Left cardiac atrium (tissue), 4 donors: ENCODE measurements around the gene SPATA20. TPM values are rescaled to one million over a fixed set of nuclear protein-coding genes. Genes with fewer than 3 reads are reported as not detected.
A peak's percentile ranks its signal among the peaks of the same experiment; 100 is the strongest.

Source experiments
- ATAC-seq, 2 donors: fragments of 200-7000 bp; cut with Tn5 transposase; one replicate each; pipeline ENCODE4 v1.9.1; 2020; ENCODE audit warnings: mild to moderate bottlenecking in 2 of 2, moderate library complexity in 2 of 2
- DNase-seq: peaks from one replicate; pipeline ENCODE4 v3.0.0-alpha.2; 2020
- intact Hi-C, 2 donors: fragments of 100-400 bp; cut with DNase I; formaldehyde crosslinking; loops; one replicate each; pipeline versions ENCODE4 v1.14.1 to v1.15.1; 2022 to 2023
- total RNA-seq, 2 donors: library from RNA; stranded (reverse); fragmentation: NEBNext Ultra II Directional; extraction: Animal tissue kit (Norgen Biotek cat#: 25700); gene quantifications; one replicate each; pipeline ENCODE4 v1.2.1, GENCODE V29; 2021
- donor health status: DM: no; HTN: yes; CAD: no.
- donor health status: DM: no; HTN: yes; CAD: no; lungs with severe emphysema.
- donor health status: DM: yes; HTN: yes; CAD: no.
- donor health status: Dilated cardiomyopathy.

Gene SPATA20
- total RNA-seq, 2 donors from 2014 or later, result 41.0 to 41.1 TPM

DNA sequence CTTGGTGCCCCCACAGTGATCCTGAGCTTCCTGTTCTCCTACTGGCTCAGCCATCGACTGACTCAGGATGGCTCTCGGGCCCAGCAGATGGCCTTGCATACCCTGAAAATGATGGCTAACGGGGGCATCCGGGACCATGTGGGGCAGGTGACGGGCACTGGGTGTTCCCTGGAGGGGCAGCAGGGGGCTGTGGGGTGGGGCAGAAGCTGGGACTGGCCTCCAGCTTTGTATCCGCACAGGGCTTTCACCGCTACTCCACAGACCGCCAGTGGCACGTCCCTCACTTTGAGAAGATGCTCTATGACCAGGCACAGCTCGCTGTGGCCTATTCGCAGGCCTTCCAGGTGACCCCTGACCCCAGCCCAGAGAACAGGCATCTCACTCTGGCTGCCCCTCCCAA is 3.0 kb downstream of the SPATA20 start:
- ATAC-seq (no peak), DNase-seq (no peak)
- intact Hi-C loops, result loop anchor here (1.0 to 10.0 kb wide), 9 partner anchors 62 to 405 kb away; no protein-coding TSS in a partner anchor

DNA sequence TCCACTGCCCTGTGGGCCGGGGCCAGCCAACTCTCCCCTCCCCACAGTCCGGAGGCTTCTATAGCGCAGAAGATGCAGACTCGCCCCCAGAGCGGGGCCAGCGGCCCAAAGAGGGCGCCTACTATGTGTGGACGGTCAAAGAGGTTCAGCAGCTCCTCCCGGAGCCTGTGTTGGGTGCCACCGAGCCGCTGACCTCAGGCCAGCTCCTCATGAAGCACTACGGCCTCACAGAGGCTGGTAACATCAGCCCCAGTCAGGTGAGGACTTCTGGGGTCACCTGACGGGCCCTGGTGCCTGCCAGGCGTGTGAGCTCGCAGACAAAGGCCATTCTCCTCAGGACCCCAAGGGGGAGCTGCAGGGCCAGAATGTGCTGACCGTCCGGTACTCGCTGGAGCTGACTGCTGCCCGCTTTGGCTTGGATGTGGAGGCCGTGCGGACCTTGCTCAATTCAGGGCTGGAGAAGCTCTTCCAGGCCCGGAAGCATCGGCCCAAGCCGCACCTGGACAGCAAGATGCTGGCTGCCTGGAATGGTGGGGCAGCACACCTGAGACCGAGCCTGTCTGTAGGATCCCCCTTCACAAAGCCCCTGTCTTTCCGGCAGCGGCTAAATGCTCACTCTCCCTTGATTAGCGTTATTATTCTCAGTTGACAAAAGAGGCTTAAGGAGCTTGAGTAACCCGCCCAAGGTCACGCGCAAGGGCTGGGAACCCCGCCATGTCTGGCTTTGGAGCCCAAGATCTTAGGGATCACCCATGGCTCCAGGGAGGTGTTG is 3.9 kb downstream of the SPATA20 start:
- ATAC-seq (peak; percentile 64 to 72), DNase-seq (peak; percentile 87)
- intact Hi-C loops, result loop anchor here in 1 of 2 donors (1.0 to 5.0 kb wide), 2 partner anchors 61 to 75 kb away; no protein-coding TSS in a partner anchor

DNA sequence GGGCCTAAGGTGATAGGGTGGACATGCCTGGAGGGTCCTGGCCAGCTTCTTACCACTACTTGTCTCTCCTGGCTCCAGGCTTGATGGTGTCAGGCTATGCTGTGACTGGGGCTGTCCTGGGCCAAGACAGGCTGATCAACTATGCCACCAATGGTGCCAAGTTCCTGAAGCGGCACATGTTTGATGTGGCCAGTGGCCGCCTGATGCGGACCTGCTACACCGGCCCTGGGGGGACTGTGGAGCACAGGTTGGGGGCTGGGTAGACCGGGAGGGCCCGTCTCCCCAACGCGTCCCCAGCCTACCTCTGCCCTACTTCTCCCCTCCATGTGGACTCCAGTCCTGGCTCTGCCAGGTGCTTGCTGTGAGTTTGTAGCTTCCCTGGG is 4.5 kb downstream of the SPATA20 start:
- intact Hi-C loops, result loop anchor here in 1 of 2 donors (5.0 kb wide), 1 partner anchor 61 kb away; no protein-coding TSS in a partner anchor
- no peak for DNase-seq
- ATAC-seq, result no peak

GRCh38 chr17:50551884-50552283 is 4.9 kb downstream of the SPATA20 start:
- no peak for ATAC-seq
- intact Hi-C loops, result loop anchor here in 1 of 2 donors (5.0 kb wide), 1 partner anchor 60 kb away; no protein-coding TSS in a partner anchor
- DNase-seq, result no peak

DNA sequence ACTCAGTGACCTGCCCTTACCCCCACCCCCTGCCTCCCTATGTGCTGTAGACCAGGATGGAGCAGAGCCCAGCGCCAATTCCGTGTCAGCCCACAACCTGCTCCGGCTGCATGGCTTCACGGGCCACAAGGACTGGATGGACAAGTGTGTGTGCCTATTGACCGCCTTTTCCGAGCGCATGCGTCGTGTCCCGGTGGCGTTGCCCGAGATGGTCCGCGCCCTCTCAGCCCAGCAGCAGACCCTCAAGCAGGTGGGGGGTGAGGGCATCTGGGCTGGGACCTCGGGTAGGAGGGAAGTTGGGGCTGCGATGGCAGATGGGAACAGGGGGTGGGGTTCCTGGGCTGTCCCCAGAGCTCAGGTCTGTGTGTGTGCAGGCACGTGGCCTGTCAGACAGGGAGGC is 7.2 kb downstream of the SPATA20 start:
- intact Hi-C loops, result loop anchor here in 1 of 2 donors (5.0 kb wide), 1 partner anchor 58 kb away; no protein-coding TSS in a partner anchor
- DNase-seq (no peak), ATAC-seq (no peak)

DNA sequence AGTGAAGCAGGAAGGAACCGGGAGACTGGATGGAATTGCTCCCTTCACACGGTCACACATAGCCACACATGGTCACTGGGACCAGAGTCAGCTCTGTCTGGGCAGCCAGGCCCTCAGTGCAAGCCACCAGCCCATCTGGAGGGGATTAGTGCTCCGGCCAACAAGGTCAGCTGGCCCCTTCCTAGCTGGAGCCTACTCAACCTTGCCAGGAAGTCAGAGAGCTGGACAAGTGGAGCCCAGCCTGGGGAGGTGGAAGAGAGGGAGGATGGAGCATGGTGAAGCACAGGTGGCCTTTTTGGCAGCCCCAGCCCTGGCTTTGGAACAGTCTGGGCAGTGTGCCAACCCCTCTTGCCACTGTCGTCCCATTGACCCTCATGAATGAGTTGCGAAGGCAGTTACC is 9.8 kb downstream of the SPATA20 start:
- ATAC-seq (no peak), DNase-seq (peak; percentile 69)

DNA sequence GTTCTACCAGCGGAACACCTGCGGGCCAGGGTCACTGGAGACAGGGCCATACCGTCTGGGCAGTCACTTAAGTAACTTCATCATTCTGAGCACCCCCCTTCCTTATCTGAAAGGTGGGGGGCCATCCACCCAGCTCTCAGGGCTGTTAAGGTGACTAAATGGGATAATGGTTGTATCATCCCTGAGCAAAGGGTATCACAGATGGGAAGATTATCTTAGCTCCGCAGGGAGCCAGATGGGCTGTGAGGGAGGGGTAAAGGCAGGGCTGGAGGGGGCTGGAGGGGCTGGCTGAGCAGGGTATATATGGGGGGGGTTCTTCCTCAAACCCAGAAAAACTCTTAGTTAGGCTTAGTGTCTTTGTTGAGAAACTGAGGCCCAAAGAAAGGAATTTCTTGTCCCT is 10.7 kb downstream of the SPATA20 start:
- DNase-seq (no peak), ATAC-seq (no peak)
- intact Hi-C loops, result loop anchor here in 1 of 2 donors (5.0 kb wide), 1 partner anchor 40 kb away; no protein-coding TSS in a partner anchor

More for the DNA sequence above, 9.8 kb downstream of the SPATA20 start:
- intact Hi-C loops, result loop anchor here in 1 of 2 donors (5.0 kb wide), 1 partner anchor 40 kb away; no protein-coding TSS in a partner anchor

GRCh38 chr17:50558091-50558490 is 11.1 kb downstream of the SPATA20 start:
- intact Hi-C loops, result loop anchor here in 1 of 2 donors (5.0 kb wide), 1 partner anchor 39 kb away; no protein-coding TSS in a partner anchor
- ATAC-seq, result no peak
- no peak for DNase-seq

GRCh38 chr17:50558581-50558940 is 11.6 kb downstream of the SPATA20 start:
- no peak for DNase-seq
- intact Hi-C loops, result loop anchor here in 1 of 2 donors (5.0 kb wide), 1 partner anchor 39 kb away; no protein-coding TSS in a partner anchor
- ATAC-seq, result no peak

GRCh38 chr17:50558941-50559614 is 12.1 kb downstream of the SPATA20 start:
- no peak for DNase-seq
- ATAC-seq, result no peak
- intact Hi-C loops, result loop anchor here in 1 of 2 donors (5.0 kb wide), 1 partner anchor 38 kb away; no protein-coding TSS in a partner anchor

- ATAC-seq (peak; percentile 41 to 69), DNase-seq (peak; percentile 76)
- intact Hi-C loops, result loop anchor here in 1 of 2 donors (5.0 kb wide), 1 partner anchor 38 kb away; no protein-coding TSS in a partner anchor
Observed at GRCh38 chr17:50559674-50560184, 12.8 kb downstream of the SPATA20 start.

DNA sequence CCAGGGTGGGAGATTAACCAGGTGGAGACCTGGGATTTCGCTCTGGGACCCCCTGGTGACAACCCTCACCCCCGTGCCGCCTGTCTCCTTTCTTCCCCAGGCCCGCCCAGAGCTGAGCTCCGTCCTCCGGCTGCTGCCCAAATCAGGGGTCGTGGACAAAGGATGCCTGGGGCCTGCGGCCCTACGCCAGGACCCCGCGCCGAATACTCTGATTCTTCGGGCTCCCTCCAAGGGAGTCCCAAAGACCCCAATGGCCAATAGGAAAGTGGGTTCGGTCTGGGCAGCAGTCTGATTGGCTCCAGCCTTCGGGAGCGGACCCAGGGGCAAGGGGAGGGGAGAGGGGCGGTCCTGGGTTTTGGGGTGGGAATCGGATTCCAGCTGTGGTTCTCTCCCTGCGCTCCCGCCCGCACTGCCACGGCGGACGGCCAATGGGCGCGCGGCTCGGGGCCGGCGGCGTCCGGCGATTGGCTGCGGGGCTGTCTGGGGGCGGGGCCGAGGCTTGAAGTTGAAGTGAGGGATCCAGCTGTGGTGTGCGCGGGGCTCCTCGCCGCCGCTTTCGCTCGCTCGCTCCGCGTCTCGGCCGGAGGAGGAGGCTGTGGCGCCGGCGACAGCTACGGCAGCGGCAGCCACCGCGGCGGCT is 13.3 kb downstream of the SPATA20 start, which contains the start of gene CACNA1G:
Gene CACNA1G (plus strand): TSS at position 531 of the 640 bp plus-strand sequence. CDS start 745 bp downstream, outside the sequence.
- intact Hi-C loops, result no loop called here
- DNase-seq (peak; percentile 91), ATAC-seq (peak; percentile 87 to 91)

- DNase-seq, result no peak
- ATAC-seq, result no peak
- intact Hi-C loops, result no loop called here
Observed at GRCh38 chr17:50560931-50561745, 14.2 kb downstream of the SPATA20 start.

DNA sequence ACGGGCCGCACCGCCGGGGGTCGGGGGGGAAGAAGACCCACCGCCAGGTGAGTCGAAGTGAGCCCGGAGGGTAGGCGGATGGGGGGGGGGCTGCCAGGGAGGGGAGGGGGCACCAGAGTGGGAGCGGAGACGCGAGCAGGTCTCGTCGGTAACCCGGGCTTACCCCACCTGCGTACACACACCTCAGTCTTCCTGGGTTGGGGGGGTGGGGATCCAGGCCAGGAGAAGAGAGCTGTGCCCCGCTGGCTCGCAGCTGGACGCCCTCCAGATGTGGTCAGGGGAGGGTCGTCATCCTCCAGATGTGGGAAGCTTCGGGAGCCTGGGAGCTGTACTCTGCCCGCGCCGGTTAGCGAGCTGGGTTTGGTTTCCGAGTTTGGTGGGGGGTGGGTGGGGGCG is 14.8 kb downstream of the SPATA20 start:
- no peak for DNase-seq
- intact Hi-C loops, result no loop called here
- ATAC-seq, result no peak

DNA sequence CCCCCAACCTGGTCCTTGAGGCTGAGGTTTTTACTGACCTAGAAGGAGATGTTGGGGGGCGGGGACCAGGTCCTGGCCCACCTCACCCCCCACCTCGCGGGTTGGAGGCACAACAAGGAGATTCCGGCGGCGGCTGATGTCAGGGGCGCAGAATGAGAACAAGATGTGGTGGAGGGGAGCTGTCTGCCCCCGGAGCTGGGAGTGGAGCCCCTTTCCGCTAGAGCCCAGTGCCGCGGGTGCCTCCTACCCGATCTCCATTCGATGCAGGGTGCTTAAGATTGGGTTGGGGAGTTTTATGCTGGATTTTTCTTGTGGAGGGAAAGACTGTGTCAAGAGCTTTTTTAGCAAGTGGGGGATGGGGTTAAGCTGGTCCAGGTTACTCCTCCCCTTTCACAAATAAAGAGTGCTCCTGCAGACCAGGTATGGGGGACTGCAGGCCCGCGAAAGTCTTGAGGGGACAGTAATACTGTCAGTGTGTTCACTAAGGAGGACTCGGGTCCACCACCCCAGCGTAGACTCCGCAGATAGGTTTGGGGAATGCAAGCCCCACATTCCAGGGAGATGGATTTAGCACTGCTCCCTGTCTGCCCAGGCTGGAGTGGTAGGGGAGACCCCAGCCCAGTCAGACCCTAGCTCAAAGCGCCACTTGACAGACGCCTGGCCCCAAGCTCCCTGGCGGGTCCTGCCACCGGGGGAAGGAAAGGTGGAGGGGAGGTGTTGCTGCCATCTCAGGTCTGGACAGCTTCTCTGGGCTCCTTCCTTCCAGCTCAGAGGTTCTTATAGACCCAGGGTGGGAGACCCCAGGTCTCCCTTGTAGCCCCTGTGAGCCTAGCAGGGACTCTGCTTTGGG is 15.5 kb downstream of the SPATA20 start:
- intact Hi-C loops, result no loop called here
- ATAC-seq (no peak), DNase-seq (no peak)

DNA sequence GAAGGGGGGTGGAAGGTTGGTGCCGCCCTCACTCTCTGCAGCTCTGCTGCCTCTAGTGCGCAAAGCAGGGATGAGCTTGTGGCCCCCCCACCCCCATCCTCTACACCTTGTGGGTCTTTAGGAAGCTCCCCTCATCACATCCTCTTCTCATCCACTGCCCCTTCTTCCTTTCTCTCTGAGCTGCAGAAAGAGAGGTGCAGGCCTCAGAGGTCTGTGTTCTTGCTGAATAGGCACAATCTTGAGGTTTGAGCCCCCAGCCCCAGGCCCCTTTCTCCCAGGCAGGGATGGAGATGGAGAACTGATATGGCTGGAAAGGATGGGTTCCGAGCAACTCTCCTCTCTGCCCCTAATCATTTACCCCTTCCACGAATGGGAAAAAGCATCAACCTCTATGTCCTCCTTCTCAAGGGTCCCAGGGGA is 16.1 kb downstream of the SPATA20 start:
- intact Hi-C loops, result no loop called here
- no peak for DNase-seq
- no peak for ATAC-seq

DNA sequence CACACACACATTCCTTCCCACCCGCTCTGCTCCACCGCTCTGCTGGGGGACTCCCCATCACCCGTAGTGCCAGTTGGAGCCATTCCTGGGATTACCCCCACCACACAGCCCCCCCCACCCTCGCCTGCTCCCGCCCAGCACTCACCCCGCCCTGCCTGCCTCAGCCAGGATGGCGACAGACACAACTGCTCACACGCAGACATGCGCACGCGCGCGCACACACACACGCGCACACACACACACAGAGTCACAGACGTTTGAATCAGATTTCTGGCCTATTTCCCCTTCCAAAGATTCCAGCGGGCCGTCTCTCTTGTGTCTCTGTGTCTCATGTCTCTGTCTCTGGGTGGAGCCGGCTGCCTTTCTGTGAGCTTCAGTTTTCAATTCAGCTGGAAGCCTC is 17.9 kb downstream of the SPATA20 start:
- ATAC-seq (peak; percentile 37 to 40), DNase-seq (peak; percentile 87)
- intact Hi-C loops, result no loop called here
